Common myeloid progenitor, CD34-positive (primary cell): ENCODE measurements around the gene PSMC2.
A peak's percentile ranks its signal among the peaks of the same experiment; 100 is the strongest.

ENCODE experiments used
- CTCF ChIA-PET: fragments of 350-600 bp; sonication (Branson Sonifier 250); formaldehyde crosslinking; loops from one replicate; lab custom pipeline; 2021; ENCODE audit warnings: antibody characterized with exemption; lab: Charles Lee
- POLR2A ChIA-PET: fragments of 350-600 bp; sonication (Branson Sonifier 250); formaldehyde crosslinking; loops from one replicate; lab custom pipeline; 2021; ENCODE audit warnings: antibody characterized with exemption; lab: Charles Lee
- DNase-seq, 3 donors: peaks; one replicate each; pipeline versions ENCODE4 v3.0.0 to v3.0.0-alpha.2; 2013
- H3K27ac ChIP-seq, 2 experiments: 1 replicate in 1 of 2; 2 replicates in 1 of 2; pipeline ENCODE4 v1.7.0; 2013; ENCODE audit warnings: inconsistent platforms in 2 of 2, low read length in 2 of 2, mild to moderate bottlenecking in 2 of 2, low read depth in 1 of 2, moderate library complexity in 1 of 2; ENCODE audit not compliant: severe bottlenecking in 2 of 2, insufficient read depth in 1 of 2, poor library complexity in 1 of 2
- H3K27me3 ChIP-seq, 5 experiments: replicated peaks in 2 of 5; 1 replicate in 3 of 5; 2 replicates in 2 of 5; pipeline versions ENCODE4 v1.6.1 to v1.7.0; 2013; ENCODE audit warnings: low read length in 4 of 5, mild to moderate bottlenecking in 2 of 5, moderate library complexity in 2 of 5, inconsistent platforms in 1 of 5; ENCODE audit not compliant: insufficient read depth in 5 of 5, control insufficient read depth in 4 of 5
- H3K36me3 ChIP-seq, 4 experiments: 1 replicate in 2 of 4; 2 replicates in 2 of 4; pipeline versions ENCODE4 v1.6.1 to v1.7.0; 2013; ENCODE audit warnings: low read length in 3 of 4, control low read depth in 1 of 4, mild to moderate bottlenecking in 1 of 4; ENCODE audit not compliant: control insufficient read depth in 4 of 4, insufficient read depth in 4 of 4
- H3K4me1 ChIP-seq, 4 experiments: 1 replicate in 3 of 4; 2 replicates in 1 of 4; pipeline versions ENCODE4 v1.6.1 to v1.7.1; 2013; ENCODE audit warnings: low read length in 3 of 4, mild to moderate bottlenecking in 3 of 4, control low read depth in 1 of 4, inconsistent platforms in 1 of 4, moderate library complexity in 1 of 4; ENCODE audit not compliant: control insufficient read depth in 4 of 4, insufficient read depth in 4 of 4; ENCODE audit errors: control extremely low read depth in 1 of 4
- H3K4me3 ChIP-seq, 7 experiments: 1 replicate in 4 of 7; 2 replicates in 3 of 7; pipeline versions ENCODE4 v1.5.1 to v1.7.0; 2013; ENCODE audit warnings: mild to moderate bottlenecking in 7 of 7, low read length in 6 of 7, moderate library complexity in 6 of 7, inconsistent platforms in 2 of 7, low read depth in 2 of 7, control low read depth in 1 of 7; ENCODE audit not compliant: insufficient read depth in 4 of 7, control insufficient read depth in 1 of 7; ENCODE audit errors: extremely low read depth in 1 of 7
- H3K9me3 ChIP-seq, 5 experiments: 1 replicate in 4 of 5; 2 replicates in 1 of 5; pipeline versions ENCODE4 v1.6.1 to v1.7.1; 2013; ENCODE audit warnings: low read length in 4 of 5, mild to moderate bottlenecking in 2 of 5, inconsistent platforms in 1 of 5, low read depth in 1 of 5, moderate library complexity in 1 of 5; ENCODE audit not compliant: control insufficient read depth in 4 of 5, insufficient read depth in 2 of 5; ENCODE audit errors: control extremely low read depth in 1 of 5
- WGBS: methylation state at CpG from one replicate; pipeline ENCODE4 v1.1.5; 2013; ENCODE audit not compliant: insufficient coverage; 5-methylcytosine and 5-hydroxymethylcytosine counted together

Gene PSMC2

DNA sequence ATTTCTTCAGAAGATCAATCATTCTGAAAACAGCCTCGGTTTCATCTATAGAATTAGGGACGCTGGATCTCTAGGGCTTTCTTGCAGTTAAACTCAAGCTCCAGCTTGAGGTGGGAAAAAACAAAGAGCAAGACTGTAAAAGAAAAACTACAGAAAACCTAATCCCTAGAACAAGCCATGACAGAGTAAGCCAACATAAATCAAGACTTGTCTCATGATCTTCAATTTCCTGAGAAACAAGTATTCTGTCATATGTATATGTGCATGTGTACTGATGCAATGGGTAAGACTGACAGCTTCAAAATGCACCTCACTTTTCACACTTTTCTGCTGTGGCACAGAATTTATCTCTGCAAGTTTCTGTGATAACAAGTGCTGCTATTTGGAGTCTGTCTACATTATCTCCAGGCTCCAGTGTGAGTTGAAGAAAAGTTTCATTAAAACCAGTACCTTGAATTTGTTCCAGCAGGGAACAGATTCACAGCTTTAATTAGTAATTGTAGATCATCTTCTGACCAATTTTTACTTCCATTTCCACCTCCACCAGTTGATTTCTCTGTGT is 31.0 kb upstream of the PSMC2 start:
- DNase-seq = no peak
- WGBS = no CpG with 5 or more reads among the region's 2 CpGs
- no peaks in the 10 kb centered on the region for H3K4me1 ChIP-seq
- H3K4me3 ChIP-seq = no peak overlapping the region
- no peak overlapping the region for H3K27ac ChIP-seq
- ChIA-PET POLR2A (interaction anchor here (0.6 kb wide), 1 partner anchor 1576 kb away, joined by 3 read pairs; no protein-coding TSS in a partner anchor), CTCF (interaction anchor here (1.3 kb wide), 1 partner anchor 12 kb away, joined by 3 read pairs; no protein-coding TSS in a partner anchor)
- H3K36me3 ChIP-seq = peaks cover 38 to 91% (median 60%) of the 10 kb centered on the region in 4 experiments
- no peaks in the 10 kb centered on the region for H3K9me3 ChIP-seq
- no peaks in the 10 kb centered on the region for H3K27me3 ChIP-seq

DNA sequence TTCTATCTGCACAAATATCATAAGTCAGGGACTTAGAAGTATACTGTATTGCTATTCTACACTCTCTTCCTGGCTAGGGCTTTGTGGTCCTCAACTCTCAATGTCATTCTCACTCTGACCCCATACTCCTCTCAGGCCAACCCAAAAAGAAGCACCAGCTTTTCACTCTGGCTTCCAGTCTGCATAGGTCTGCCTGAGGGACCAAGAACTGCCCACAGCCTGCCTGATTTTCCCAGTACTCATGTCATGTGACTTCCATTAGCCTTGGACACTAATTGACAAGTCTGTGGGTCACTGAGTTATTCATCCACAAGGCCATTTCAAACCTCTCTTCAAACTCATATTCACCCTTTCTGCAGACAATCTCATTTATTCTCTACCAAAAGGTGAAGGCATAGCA is 30.4 kb upstream of the PSMC2 start:
- H3K4me1 ChIP-seq = no peaks in the 10 kb centered on the region
- ChIA-PET CTCF (interaction anchor here (0.6 kb wide), 1 partner anchor 16 kb away, joined by 3 read pairs; no protein-coding TSS in a partner anchor), POLR2A (interaction anchor here (0.6 to 0.8 kb wide), 2 partner anchors 17 to 1576 kb away, joined by 3 read pairs; no protein-coding TSS in a partner anchor)
- H3K4me3 ChIP-seq = no peak overlapping the region
- peaks cover 40 to 89% (median 59%) of the 10 kb centered on the region in 4 experiments for H3K36me3 ChIP-seq
- no peaks in the 10 kb centered on the region for H3K9me3 ChIP-seq
- H3K27ac ChIP-seq = no peak overlapping the region
- no peak for DNase-seq
- no peaks in the 10 kb centered on the region for H3K27me3 ChIP-seq

DNA sequence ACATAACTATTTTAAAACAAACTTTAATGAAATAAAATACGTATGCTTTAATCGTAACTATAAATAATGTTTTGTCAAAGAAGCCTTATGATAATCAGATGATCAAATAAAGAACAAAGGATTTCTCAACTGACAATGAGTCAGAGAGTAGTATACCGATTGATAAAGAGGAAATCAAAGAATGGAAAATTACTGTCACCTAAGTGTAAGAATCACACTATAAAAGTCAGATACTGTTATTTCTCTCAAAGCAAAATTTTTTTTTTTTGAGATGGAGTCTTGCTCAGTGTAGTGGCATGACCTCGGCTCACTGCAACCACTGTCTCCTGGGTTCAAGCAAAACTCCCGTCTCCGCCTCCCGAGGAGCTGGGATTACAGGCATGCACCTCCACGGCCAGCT is 21.7 kb upstream of the PSMC2 start:
- H3K9me3 ChIP-seq = no peaks in the 10 kb centered on the region
- H3K27me3 ChIP-seq = no peaks in the 10 kb centered on the region
- DNase-seq = no peak
- no peaks in the 10 kb centered on the region for H3K4me1 ChIP-seq
- 100% methylated on average over 4 of the region's 8 CpGs for WGBS
- peaks cover 19 to 54% (median 40%) of the 10 kb centered on the region in 4 experiments for H3K36me3 ChIP-seq
- H3K4me3 ChIP-seq = no peak overlapping the region
- POLR2A ChIA-PET = no interaction called here
- CTCF ChIA-PET = no interaction called here
- no peak overlapping the region for H3K27ac ChIP-seq

DNA sequence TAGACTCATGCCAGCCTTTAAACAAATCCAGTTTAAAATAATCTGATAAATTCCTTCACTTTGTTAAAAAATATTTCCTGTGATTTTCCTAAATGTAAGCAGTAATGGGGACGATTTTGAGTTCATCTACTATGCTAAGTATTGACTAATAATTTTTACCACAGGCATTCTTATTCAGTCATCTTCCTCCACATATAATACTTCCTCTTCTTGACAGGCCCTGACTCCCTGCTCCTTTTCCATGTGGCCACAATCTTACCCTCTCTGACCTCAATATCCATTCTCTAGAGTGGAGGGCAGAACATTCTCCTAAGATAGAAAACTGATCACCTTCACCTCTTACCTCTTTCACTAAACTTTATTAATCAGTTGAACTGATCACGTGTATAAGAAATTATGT is 10.7 kb upstream of the PSMC2 start:
- Histone ChIP-seq H3K27me3 (no peaks in the 10 kb centered on the region), H3K4me1 (peaks cover 0 to 7% (median 2%) of the 10 kb centered on the region in 4 experiments), H3K27ac (no peak overlapping the region), H3K9me3 (no peaks in the 10 kb centered on the region), H3K4me3 (no peak overlapping the region), H3K36me3 (peaks cover 14 to 71% (median 45%) of the 10 kb centered on the region in 4 experiments)
- ChIA-PET CTCF (no interaction called here), POLR2A (no interaction called here)
- no CpG with 5 or more reads among the region's 2 CpGs for WGBS
- no peak for DNase-seq

DNA sequence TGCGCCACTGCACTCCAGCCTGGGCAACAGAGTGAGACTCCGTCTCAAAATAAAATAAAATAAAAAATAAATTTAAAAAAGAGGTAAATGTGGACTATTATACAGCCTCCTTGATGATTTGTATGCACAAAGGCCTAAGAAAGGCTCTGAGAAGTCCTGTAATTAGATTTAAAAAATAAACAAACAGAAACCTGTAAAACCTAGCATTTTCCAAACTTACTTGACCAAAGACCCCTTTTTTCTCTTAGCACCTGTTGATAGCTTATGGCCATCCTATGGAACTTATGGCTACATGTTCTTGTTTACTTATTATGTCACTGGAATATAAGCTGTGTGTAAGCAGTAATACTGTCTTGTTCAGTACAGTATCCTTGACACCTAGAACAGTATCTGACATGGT is 8.6 kb upstream of the PSMC2 start:
- ChIA-PET POLR2A (no interaction called here), CTCF (interaction anchor here (0.9 to 1.3 kb wide), 4 partner anchors 8 to 34 kb away, joined by 3 to 4 read pairs (median 3); partner anchors contain the start of gene PSMC2)
- H3K36me3 ChIP-seq = peaks cover 11 to 65% (median 37%) of the 10 kb centered on the region in 4 experiments
- H3K4me1 ChIP-seq = peaks cover 7 to 14% (median 11%) of the 10 kb centered on the region in 4 experiments
- DNase-seq = no peak
- no peak overlapping the region for H3K27ac ChIP-seq
- no CpG with 5 or more reads among the region's 2 CpGs for WGBS
- no peaks in the 10 kb centered on the region for H3K27me3 ChIP-seq
- no peak overlapping the region for H3K4me3 ChIP-seq
- no peaks in the 10 kb centered on the region for H3K9me3 ChIP-seq

DNA sequence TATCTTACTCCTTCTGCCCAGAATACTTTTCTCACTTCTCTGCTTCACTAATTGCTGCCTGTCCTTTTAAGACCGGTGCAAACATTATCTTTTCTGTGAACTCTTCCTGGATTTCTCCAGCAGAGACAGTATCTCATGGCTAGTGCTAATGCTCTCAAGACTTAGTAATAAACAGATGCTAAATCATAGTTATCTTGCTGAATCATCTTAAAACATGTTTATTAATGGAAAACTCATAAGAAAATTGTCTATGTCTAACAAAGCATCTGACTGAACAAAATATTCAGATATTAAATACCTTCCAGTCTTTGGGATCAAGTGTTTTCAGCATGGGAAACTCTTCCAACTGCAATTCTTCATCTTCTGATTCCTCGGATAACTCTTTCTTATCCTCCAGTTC is 6.0 kb upstream of the PSMC2 start:
- Histone ChIP-seq H3K4me1 (peaks cover 10 to 22% (median 17%) of the 10 kb centered on the region in 4 experiments), H3K36me3 (peaks cover 8 to 48% (median 25%) of the 10 kb centered on the region in 4 experiments), H3K27ac (no peak overlapping the region), H3K9me3 (no peaks in the 10 kb centered on the region), H3K4me3 (no peak overlapping the region), H3K27me3 (no peaks in the 10 kb centered on the region)
- no peak for DNase-seq
- WGBS = 100% methylated on average over 1 of the region's 2 CpGs
- POLR2A ChIA-PET = no interaction called here
- CTCF ChIA-PET = no interaction called here

DNA sequence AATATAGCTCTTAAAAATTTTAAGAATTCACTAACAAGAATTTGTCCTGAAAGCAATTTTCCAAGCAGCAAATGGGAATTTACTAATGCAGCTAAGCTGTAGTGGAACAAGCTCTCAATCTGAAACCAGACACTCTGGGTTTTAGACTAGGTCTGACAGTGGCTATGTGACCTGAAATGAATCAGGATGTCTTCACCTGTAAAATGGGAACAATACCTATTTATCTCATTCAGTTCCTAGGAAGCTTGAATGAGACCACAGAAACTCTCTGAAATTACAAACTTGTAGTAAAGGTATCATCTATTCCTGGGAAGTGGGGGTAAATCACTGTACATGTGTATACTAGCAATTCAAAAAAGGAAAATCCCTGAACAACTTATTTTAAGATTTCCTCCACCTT is 4.1 kb upstream of the PSMC2 start:
- Histone ChIP-seq H3K9me3 (no peaks in the 10 kb centered on the region), H3K27me3 (no peaks in the 10 kb centered on the region), H3K4me1 (peaks cover 18 to 37% (median 22%) of the 10 kb centered on the region in 4 experiments), H3K36me3 (peaks cover 2 to 32% (median 13%) of the 10 kb centered on the region in 4 experiments), H3K27ac (peak overlapping the region; percentile 91 to 94), H3K4me3 (peak overlapping the region in 6 of 7 experiments; percentile 94 to 99 (median 97))
- ChIA-PET POLR2A (interaction anchor here (0.6 kb wide), 1 partner anchor 842 kb away, joined by 5 read pairs; no protein-coding TSS in a partner anchor), CTCF (interaction anchor here (0.6 to 1.6 kb wide), 5 partner anchors 9 to 72 kb away, joined by 3 to 4 read pairs (median 3); no protein-coding TSS in a partner anchor)
- DNase-seq = no peak
